Activated CD4-positive, CD25-positive, alpha-beta regulatory T cell treated with anti-CD3 and anti-CD28 coated beads, Interleukin-2, amount 50 U/mL, for 72 hours (primary cell): ENCODE results near the gene USP20.

Experiments
- DNase-seq: peaks from one replicate; pipeline ENCODE4 v3.0.0; 2021

Gene USP20

DNA sequence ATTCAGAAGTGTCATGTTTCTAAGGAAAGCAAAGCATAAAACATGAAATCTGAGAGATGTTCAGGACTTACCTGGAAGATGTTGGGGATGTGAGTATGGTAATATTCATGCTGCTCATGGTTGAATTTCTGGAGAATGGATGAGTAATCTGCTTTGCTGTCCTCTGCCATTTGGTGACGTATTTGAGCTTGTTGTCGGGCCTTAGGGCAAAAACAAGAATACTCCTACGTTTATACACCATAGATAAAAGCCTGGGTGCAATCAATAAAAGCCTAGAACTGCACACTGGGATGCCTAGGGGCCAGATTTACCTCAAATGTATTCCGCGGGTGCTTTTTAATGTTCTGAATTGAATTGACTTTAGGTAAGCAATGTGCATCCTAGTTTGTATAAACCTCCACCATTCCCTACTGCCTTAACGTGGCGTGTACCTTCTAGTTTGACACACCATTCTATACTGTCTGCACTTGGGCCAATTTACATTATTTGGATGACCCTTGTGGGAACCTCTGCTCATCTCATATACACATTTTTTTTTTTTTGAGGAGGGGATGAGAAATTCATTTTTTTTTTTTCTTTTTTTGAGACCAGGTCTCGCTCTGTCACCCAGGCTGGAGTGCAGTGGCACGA is 94.4 kb downstream of the USP20 start:
- no peak for DNase-seq

DNA sequence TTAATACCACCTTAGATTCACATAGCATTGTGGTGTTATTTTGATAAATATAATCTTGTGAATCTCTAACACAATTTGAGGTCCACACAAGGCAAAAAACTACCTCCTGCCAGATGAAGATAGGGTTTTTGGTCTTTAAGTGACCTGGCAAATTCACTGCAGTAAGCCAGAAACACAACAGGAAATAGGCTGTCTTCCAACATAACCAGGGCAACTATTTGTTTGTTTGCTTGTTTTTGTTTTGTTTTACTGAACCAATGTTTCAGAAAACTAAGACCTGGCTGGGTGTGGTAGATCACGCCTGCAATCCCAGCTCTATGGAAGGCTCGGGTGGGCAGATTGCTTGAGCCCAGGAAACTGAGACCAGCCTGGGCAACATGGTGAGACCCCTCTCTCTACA is 95.5 kb downstream of the USP20 start:
- no peak for DNase-seq
